K562 (cell line): ENCODE measurements around the gene SAP30L. TPM values are rescaled to one million over a fixed set of nuclear protein-coding genes. Genes with fewer than 3 reads are reported as not detected.
A peak's percentile ranks its signal among the peaks of the same experiment; 100 is the strongest.

Experiments
- HMG20B ChIP-seq: fragments of 250-450 bp; sonication (Bioruptor Pico); IDR thresholded peaks from 2 replicates; pipeline ENCODE4 v1.5.0; 2021; ENCODE audit warnings: mild to moderate bottlenecking
- NCOA4 ChIP-seq: fragments of 450-650 bp; IDR thresholded peaks from 2 replicates; pipeline ENCODE4 v1.6.1; 2018; ENCODE audit warnings: mild to moderate bottlenecking; ENCODE audit not compliant: partially characterized antibody
- SMARCB1 ChIP-seq: IDR thresholded peaks from 2 replicates; pipeline ENCODE4 v1.6.1; 2011; ENCODE audit warnings: improper control_type of control experiment, low read depth; ENCODE audit not compliant: insufficient read length
- YY1 ChIP-seq, 3 experiments: IDR thresholded peaks; 2 replicates each; pipeline ENCODE4 v1.6.1; 2011; ENCODE audit warnings: low read length in 2 of 3, mild to moderate bottlenecking in 2 of 3, moderate library complexity in 2 of 3, borderline replicate concordance in 1 of 3, control low read depth in 1 of 3, low read depth in 1 of 3; ENCODE audit not compliant: insufficient read depth in 3 of 3, insufficient replicate concordance in 2 of 3, control insufficient read depth in 1 of 3, insufficient read length in 1 of 3; ENCODE audit errors: extremely low read depth in 1 of 3
- polyA plus RNA-seq, 8 experiments: library from polyadenylated mRNA; depleted of rRNA in 4 of 8; stranded (reverse) in 5 of 8; unstranded in 3 of 8; fragments of >200 nt; fragmentation: Nextera tagmentation in 2 of 8; fragmentation: Illumina TruSeq in 1 of 8; extraction: Ambion mirVana in 2 of 8; extraction: Trizol in 1 of 8; gene quantifications; 2 replicates each; pipeline versions ENCODE4 v1.2.1 to v1.2.3, GENCODE V29; 2011 to 2014; ENCODE audit warnings: inconsistent platforms in 1 of 8, missing spikeins in 1 of 8
- total RNA-seq, 7 experiments: library from RNA; depleted of rRNA in 6 of 7; stranded (reverse); fragments of >200 nt in 6 of 7; fragmentation: Illumina TruSeq in 2 of 7; extraction: Trizol in 2 of 7; gene quantifications; 2 replicates each; pipeline versions ENCODE4 v1.2.1 to v1.2.3, GENCODE V29; 2011 to 2021; ENCODE audit warnings: low replicate concordance in 1 of 7
- TF ChIP-seq, protein P1 (sequence below): fragments of 200-600 bp; sonication (generic); IDR thresholded peaks from one replicate; pipeline ENCODE4 v1.6.1; 2012; ENCODE audit warnings: mild to moderate bottlenecking, low read depth, low read length, inconsistent platforms
- TF ChIP-seq, protein P2 (sequence below), 2 experiments: IDR thresholded peaks; 2 replicates each; pipeline ENCODE4 v1.6.1; 2012; ENCODE audit warnings: improper control_type of control experiment in 2 of 2, low read depth in 2 of 2, low read length in 2 of 2, borderline replicate concordance in 1 of 2

Gene SAP30L
- total and polyA plus RNA-seq, 9 of the 15 experiments (the other 6 are each of a cell fraction or from before 2014, with no cell fraction given), result 5.1 to 33.6 (median 28.1) TPM

DNA sequence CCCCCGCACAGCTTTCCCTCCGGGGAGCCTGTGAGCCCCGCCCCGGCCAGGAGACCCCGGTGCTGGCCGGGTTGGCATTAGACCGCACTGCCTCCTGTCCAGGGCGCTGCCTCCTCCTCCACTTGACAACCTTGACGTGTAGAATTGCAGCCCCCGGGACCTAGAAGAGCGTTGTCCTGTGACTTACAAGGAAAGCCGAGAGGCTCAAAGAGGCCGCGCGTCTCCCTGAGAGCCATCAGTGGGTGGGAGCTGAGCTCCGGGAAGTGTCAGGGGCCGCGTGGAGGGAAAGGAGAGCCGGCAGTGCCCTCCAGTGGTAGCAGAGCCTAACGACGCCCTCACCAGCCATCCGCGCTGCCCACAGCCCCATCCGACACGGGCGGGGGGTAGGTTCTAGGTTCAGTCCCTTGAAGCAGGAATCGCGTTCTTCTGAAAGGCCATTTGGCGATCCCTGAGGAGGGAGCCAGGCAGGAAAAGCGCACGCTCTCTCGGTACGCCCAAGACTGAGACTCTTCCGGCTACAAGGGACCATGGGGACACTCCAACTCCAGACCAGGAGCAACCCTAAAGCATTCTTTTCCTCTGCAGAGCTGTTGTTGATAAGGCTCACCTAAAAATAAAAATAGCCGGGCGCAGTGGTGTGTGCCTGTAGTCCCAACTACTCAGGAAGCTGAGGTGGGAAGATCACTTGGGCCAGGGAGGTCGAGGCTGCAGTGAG is 40.6 kb upstream of the SAP30L start (continued):
- TF ChIP-seq, protein P1, sequence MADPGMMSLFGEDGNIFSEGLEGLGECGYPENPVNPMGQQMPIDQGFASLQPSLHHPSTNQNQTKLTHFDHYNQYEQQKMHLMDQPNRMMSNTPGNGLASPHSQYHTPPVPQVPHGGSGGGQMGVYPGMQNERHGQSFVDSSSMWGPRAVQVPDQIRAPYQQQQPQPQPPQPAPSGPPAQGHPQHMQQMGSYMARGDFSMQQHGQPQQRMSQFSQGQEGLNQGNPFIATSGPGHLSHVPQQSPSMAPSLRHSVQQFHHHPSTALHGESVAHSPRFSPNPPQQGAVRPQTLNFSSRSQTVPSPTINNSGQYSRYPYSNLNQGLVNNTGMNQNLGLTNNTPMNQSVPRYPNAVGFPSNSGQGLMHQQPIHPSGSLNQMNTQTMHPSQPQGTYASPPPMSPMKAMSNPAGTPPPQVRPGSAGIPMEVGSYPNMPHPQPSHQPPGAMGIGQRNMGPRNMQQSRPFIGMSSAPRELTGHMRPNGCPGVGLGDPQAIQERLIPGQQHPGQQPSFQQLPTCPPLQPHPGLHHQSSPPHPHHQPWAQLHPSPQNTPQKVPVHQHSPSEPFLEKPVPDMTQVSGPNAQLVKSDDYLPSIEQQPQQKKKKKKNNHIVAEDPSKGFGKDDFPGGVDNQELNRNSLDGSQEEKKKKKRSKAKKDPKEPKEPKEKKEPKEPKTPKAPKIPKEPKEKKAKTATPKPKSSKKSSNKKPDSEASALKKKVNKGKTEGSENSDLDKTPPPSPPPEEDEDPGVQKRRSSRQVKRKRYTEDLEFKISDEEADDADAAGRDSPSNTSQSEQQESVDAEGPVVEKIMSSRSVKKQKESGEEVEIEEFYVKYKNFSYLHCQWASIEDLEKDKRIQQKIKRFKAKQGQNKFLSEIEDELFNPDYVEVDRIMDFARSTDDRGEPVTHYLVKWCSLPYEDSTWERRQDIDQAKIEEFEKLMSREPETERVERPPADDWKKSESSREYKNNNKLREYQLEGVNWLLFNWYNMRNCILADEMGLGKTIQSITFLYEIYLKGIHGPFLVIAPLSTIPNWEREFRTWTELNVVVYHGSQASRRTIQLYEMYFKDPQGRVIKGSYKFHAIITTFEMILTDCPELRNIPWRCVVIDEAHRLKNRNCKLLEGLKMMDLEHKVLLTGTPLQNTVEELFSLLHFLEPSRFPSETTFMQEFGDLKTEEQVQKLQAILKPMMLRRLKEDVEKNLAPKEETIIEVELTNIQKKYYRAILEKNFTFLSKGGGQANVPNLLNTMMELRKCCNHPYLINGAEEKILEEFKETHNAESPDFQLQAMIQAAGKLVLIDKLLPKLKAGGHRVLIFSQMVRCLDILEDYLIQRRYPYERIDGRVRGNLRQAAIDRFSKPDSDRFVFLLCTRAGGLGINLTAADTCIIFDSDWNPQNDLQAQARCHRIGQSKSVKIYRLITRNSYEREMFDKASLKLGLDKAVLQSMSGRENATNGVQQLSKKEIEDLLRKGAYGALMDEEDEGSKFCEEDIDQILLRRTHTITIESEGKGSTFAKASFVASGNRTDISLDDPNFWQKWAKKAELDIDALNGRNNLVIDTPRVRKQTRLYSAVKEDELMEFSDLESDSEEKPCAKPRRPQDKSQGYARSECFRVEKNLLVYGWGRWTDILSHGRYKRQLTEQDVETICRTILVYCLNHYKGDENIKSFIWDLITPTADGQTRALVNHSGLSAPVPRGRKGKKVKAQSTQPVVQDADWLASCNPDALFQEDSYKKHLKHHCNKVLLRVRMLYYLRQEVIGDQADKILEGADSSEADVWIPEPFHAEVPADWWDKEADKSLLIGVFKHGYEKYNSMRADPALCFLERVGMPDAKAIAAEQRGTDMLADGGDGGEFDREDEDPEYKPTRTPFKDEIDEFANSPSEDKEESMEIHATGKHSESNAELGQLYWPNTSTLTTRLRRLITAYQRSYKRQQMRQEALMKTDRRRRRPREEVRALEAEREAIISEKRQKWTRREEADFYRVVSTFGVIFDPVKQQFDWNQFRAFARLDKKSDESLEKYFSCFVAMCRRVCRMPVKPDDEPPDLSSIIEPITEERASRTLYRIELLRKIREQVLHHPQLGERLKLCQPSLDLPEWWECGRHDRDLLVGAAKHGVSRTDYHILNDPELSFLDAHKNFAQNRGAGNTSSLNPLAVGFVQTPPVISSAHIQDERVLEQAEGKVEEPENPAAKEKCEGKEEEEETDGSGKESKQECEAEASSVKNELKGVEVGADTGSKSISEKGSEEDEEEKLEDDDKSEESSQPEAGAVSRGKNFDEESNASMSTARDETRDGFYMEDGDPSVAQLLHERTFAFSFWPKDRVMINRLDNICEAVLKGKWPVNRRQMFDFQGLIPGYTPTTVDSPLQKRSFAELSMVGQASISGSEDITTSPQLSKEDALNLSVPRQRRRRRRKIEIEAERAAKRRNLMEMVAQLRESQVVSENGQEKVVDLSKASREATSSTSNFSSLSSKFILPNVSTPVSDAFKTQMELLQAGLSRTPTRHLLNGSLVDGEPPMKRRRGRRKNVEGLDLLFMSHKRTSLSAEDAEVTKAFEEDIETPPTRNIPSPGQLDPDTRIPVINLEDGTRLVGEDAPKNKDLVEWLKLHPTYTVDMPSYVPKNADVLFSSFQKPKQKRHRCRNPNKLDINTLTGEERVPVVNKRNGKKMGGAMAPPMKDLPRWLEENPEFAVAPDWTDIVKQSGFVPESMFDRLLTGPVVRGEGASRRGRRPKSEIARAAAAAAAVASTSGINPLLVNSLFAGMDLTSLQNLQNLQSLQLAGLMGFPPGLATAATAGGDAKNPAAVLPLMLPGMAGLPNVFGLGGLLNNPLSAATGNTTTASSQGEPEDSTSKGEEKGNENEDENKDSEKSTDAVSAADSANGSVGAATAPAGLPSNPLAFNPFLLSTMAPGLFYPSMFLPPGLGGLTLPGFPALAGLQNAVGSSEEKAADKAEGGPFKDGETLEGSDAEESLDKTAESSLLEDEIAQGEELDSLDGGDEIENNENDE, result no peak
- TF ChIP-seq HMG20B (CRISPR knock-in tag) (no peak), YY1 (IDR thresholded peaks at IDR 0.05; ENCODE audit: borderline replicate concordance in 1 of 3, control insufficient read depth in 1 of 3, extremely low read depth in 1 of 3, insufficient read depth in 3 of 3, insufficient read length in 1 of 3, insufficient replicate concordance in 2 of 3, low read depth in 1 of 3, low read length in 2 of 3) (peak in 1 of 3 experiments; percentile 35), SMARCB1 (no peak), NCOA4 (no peak)
- TF ChIP-seq, protein P2, sequence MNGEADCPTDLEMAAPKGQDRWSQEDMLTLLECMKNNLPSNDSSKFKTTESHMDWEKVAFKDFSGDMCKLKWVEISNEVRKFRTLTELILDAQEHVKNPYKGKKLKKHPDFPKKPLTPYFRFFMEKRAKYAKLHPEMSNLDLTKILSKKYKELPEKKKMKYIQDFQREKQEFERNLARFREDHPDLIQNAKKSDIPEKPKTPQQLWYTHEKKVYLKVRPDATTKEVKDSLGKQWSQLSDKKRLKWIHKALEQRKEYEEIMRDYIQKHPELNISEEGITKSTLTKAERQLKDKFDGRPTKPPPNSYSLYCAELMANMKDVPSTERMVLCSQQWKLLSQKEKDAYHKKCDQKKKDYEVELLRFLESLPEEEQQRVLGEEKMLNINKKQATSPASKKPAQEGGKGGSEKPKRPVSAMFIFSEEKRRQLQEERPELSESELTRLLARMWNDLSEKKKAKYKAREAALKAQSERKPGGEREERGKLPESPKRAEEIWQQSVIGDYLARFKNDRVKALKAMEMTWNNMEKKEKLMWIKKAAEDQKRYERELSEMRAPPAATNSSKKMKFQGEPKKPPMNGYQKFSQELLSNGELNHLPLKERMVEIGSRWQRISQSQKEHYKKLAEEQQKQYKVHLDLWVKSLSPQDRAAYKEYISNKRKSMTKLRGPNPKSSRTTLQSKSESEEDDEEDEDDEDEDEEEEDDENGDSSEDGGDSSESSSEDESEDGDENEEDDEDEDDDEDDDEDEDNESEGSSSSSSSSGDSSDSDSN (IDR thresholded peaks at IDR 0.05; ENCODE audit: borderline replicate concordance in 1 of 2, low read depth in 2 of 2, low read length in 2 of 2), result no peak
- TF ChIP-seq, all 486 proteins: peak for 31
